Measurements from ENCODE around the gene GIMAP5.
"Not testable (repeated sequence)": the region's sequence is repeated elsewhere in the genome, so short reads cannot be mapped to it uniquely, and the experiment has no call there.

GIMAP5 gene

GRCh38 chr7:150774131-150774530 lies 36.9 kb downstream of the GIMAP5 start:
- not testable (repeated sequence) for DNase-seq (ENCODE audit: low spot score)

GRCh38 chr7:150778014-150778737 lies 41.0 kb downstream of the GIMAP5 start:
- no peak for DNase-seq (ENCODE audit: low spot score)

GRCh38 chr7:150778738-150779301 lies 41.6 kb downstream of the GIMAP5 start:
- DNase-seq (ENCODE audit: low spot score): peak; percentile 55

- DNase-seq (ENCODE audit: low spot score): no peak
These were observed 43.1 kb downstream of the GIMAP5 start for GRCh38 chr7:150780292-150780691.

GRCh38 chr7:150781103-150781502 lies 43.9 kb downstream of the GIMAP5 start:
- no peak for DNase-seq (ENCODE audit: low spot score)

- DNase-seq (ENCODE audit: low spot score): no peak
These were observed 44.7 kb downstream of the GIMAP5 start for GRCh38 chr7:150781961-150782360.

GRCh38 chr7:150784120-150784736 lies 47.0 kb downstream of the GIMAP5 start:
- DNase-seq (ENCODE audit: low spot score): no peak

- no peak for DNase-seq (ENCODE audit: low spot score)
These were observed 47.7 kb downstream of the GIMAP5 start for GRCh38 chr7:150784954-150785353.

- DNase-seq (ENCODE audit: low spot score): no peak
These were observed 50.4 kb downstream of the GIMAP5 start for GRCh38 chr7:150787321-150788281.

- DNase-seq (ENCODE audit: low spot score): no peak
These were observed 51.5 kb downstream of the GIMAP5 start for GRCh38 chr7:150788474-150789269.

GRCh38 chr7:150790416-150791075 lies 53.3 kb downstream of the GIMAP5 start:
- no peak for DNase-seq (ENCODE audit: low spot score)

GRCh38 chr7:150791304-150791703 lies 54.1 kb downstream of the GIMAP5 start:
- DNase-seq (ENCODE audit: low spot score): no peak

- no peak for DNase-seq (ENCODE audit: low spot score)
These were observed 54.7 kb downstream of the GIMAP5 start for GRCh38 chr7:150791746-150792452.
